Adrenal gland (tissue), 12 donors: ENCODE measurements around the gene NUP188. TPM values are rescaled to one million over a fixed set of nuclear protein-coding genes. Genes with fewer than 3 reads are reported as not detected.
A peak's percentile ranks its signal among the peaks of the same experiment; 100 is the strongest.

Experiments used
- DNase-seq, 7 donors: peaks; one replicate each; pipeline ENCODE4 v3.0.0-alpha.2; 2019 to 2020
- H3K27ac ChIP-seq, 5 donors: fragments of 200-600 bp; sonication (generic) in 4 of 5; 1 replicate in 3 of 5; 2 replicates in 2 of 5; pipeline versions ENCODE4 v1.5.1 to v1.8.0; 2016 to 2020; ENCODE audit warnings: mild to moderate bottlenecking in 1 of 5
- H3K27me3 ChIP-seq: fragments of 200-600 bp; 2 replicates; pipeline ENCODE4 v1.8.0; 2021
- H3K36me3 ChIP-seq, 2 donors: fragments of 200-600 bp; replicated peaks in 1 of 2; 1 replicate in 1 of 2; 2 replicates in 1 of 2; pipeline versions ENCODE4 v1.5.1 to v1.8.0; 2018 to 2022
- H3K4me1 ChIP-seq, 2 donors: fragments of 200-600 bp; replicated peaks in 1 of 2; 1 replicate in 1 of 2; 2 replicates in 1 of 2; pipeline versions ENCODE4 v1.5.1 to v1.8.0; 2018 to 2021
- H3K4me3 ChIP-seq, 4 donors: fragments of 200-600 bp; sonication (generic) in 3 of 4; one replicate each; pipeline ENCODE4 v1.5.1; 2016 to 2018
- H3K9me3 ChIP-seq, 3 donors: fragments of 200-600 bp; sonication (generic) in 1 of 3; replicated peaks in 1 of 3; 1 replicate in 2 of 3; 2 replicates in 1 of 3; pipeline versions ENCODE4 v1.5.1 to v1.8.0; 2016 to 2021
- CTCF ChIP-seq, 6 experiments: fragments of 450-650 bp in 4 of 6; fragments of 200-600 bp in 2 of 6; sonication (generic) in 1 of 6; IDR thresholded peaks; 1 replicate in 5 of 6; 2 replicates in 1 of 6; pipeline versions ENCODE4 v1.5.1 to v1.8.0; 2016 to 2021; ENCODE audit warnings: antibody characterized with exemption in 6 of 6, mild to moderate bottlenecking in 2 of 6, moderate library complexity in 1 of 6
- POLR2A ChIP-seq, 2 donors: fragments of 450-650 bp; IDR thresholded peaks; one replicate each; pipeline ENCODE4 v1.6.1; 2017; ENCODE audit warnings: antibody characterized with exemption in 2 of 2, mild to moderate bottlenecking in 2 of 2, moderate library complexity in 1 of 2
- WGBS, 4 donors: extraction: QIAGEN DNeasy Blood & Tissue Kit in 2 of 4; methylation state at CpG; one replicate each; pipeline versions ENCODE4 v1.1.5 to v1.1.7; 2013 to 2017; 5-methylcytosine and 5-hydroxymethylcytosine counted together
- intact Hi-C, 2 donors: fragments of 100-400 bp; cut with DNase I; formaldehyde crosslinking; loops; one replicate each; pipeline versions ENCODE4 v1.14.1 to v1.15.0; 2022 to 2023
- polyA plus RNA-seq, 3 donors: library from polyadenylated mRNA; stranded (reverse); fragments of 200-250 nt in 2 of 3; fragments of 350-450 nt in 1 of 3; fragmentation: Illumina TruSeq in 1 of 3; extraction: RNeasy Lipid Tissue Mini Kit (QIAGEN cat#74804) in 1 of 3; gene quantifications; one replicate each; pipeline ENCODE4 v1.2.3, GENCODE V29; 2013 to 2014
- total RNA-seq, 9 donors: library from RNA; depleted of rRNA in 4 of 9; stranded (reverse); fragments of >200 nt in 4 of 9; fragments of 120-200 nt in 1 of 9; fragmentation: NEBNext Ultra II Directional in 1 of 9; extraction: Animal tissue kit (Norgen Biotek cat#: 25700) in 1 of 9; gene quantifications; one replicate each; pipeline versions ENCODE4 v1.1.0 to v1.2.4, GENCODE V29; 2013 to 2023
- donor health status: healthy with polysubstance abuse.
- donor health status: Bipolar disorder and iron deficiency.
- donor health status: DM: yes; HTN: yes; CAD: no.
- donor health status: DM: no; HTN: no; CAD: no.
- donor health status: DM: no; HTN: no; CAD: no.
- donor health status: DM: yes; HTN: yes; CAD: no.

The NUP188 gene
- total and polyA plus RNA-seq, 12 donors = 20.2 to 122 (median 31.8) TPM

GRCh38 chr9:129006328-129007034 is 59.0 kb downstream of the NUP188 start:
- 53 to 59% (median 56%) methylated on average over 17 to 21 of the region's 21 CpGs for WGBS, 4 donors
- no peaks in the 10 kb centered on the region for H3K9me3 ChIP-seq
- TF ChIP-seq POLR2A (IDR thresholded peaks at IDR 0.05) = peak in 1 of 2 donors; percentile 10
- peak; percentile 66 to 83 (median 78) for TF ChIP-seq CTCF (IDR thresholded peaks at IDR 0.05)
- H3K27me3 ChIP-seq = no peaks in the 10 kb centered on the region
- intact Hi-C loops = no loop called here
- peak overlapping the region in 4 of 5 donors; percentile 50 to 77 (median 60) for H3K27ac ChIP-seq
- no peak overlapping the region for H3K4me3 ChIP-seq
- H3K4me1 ChIP-seq = peaks cover 11 to 39% of the 10 kb centered on the region in 2 donors
- DNase-seq = peak; percentile 72 to 92 (median 83)
- peaks cover 0 to 51% of the 10 kb centered on the region in 2 donors for H3K36me3 ChIP-seq

GRCh38 chr9:129007035-129007765 is 59.7 kb downstream of the NUP188 start:
- Histone ChIP-seq H3K27ac (peak overlapping the region in 4 of 5 donors; percentile 14 to 77 (median 48)), H3K9me3 (no peaks in the 10 kb centered on the region), H3K4me1 (peaks cover 11 to 39% of the 10 kb centered on the region in 2 donors), H3K27me3 (no peaks in the 10 kb centered on the region), H3K36me3 (peaks cover 0 to 49% of the 10 kb centered on the region in 2 donors), H3K4me3 (no peak overlapping the region)
- intact Hi-C loops = no loop called here
- peak; percentile 22 to 78 (median 56) for DNase-seq
- WGBS, 4 donors = 53 to 69% (median 58%) methylated on average over 9 to 14 of the region's 14 CpGs
- peak in 2 of 6 experiments; percentile 3 to 4 for TF ChIP-seq CTCF (IDR thresholded peaks at IDR 0.05)
- no peak for TF ChIP-seq POLR2A (IDR thresholded peaks at IDR 0.05)

GRCh38 chr9:129007766-129008468 is 60.4 kb downstream of the NUP188 start:
- TF ChIP-seq CTCF (IDR thresholded peaks at IDR 0.05) (no peak), POLR2A (IDR thresholded peaks at IDR 0.05) (no peak)
- no peak for DNase-seq
- 64 to 73% (median 68%) methylated on average over 15 to 18 of the region's 18 CpGs for WGBS, 4 donors
- H3K27me3 ChIP-seq = no peaks in the 10 kb centered on the region
- H3K9me3 ChIP-seq = no peaks in the 10 kb centered on the region
- peak overlapping the region in 3 of 5 donors; percentile 14 to 77 (median 51) for H3K27ac ChIP-seq
- H3K4me1 ChIP-seq = peaks cover 11 to 39% of the 10 kb centered on the region in 2 donors
- intact Hi-C loops = no loop called here
- H3K36me3 ChIP-seq = peaks cover 0 to 49% of the 10 kb centered on the region in 2 donors
- H3K4me3 ChIP-seq = no peak overlapping the region
